ENCODE measurements around the gene WNT5A. TPM values are rescaled to one million over a fixed set of nuclear protein-coding genes. Genes with fewer than 3 reads are reported as not detected.

The WNT5A gene
- total and polyA plus RNA-seq, 2 experiments from 2014 or later: 76.1 to 298 TPM

- in situ Hi-C loops (cut with MboI): loop anchor here (10.0 to 25.0 kb wide), 3 partner anchors 319 to 1047 kb away; no protein-coding TSS in a partner anchor
- H3K79me2 ChIP-seq (ENCODE audit: insufficient read depth): peaks cover 85% of the 10 kb centered on the region
Measured at GRCh38 chr3:55484191-55484689, 2.9 kb downstream of the WNT5A start.

GRCh38 chr3:55483196-55484095 is 3.7 kb downstream of the WNT5A start:
- Histone ChIP-seq H3K4me1 (ENCODE audit: insufficient read depth) (peaks cover 18% of the 10 kb centered on the region), H3K4me3 (peak overlapping the region; percentile 97), H3K9me3 (ENCODE audit: low read depth) (no peaks in the 10 kb centered on the region), H3F3A (ENCODE audit: insufficient read depth) (peaks cover 47% of the 10 kb centered on the region), H3K9ac (peak overlapping the region; percentile 78), H3K4me2 (ENCODE audit: unreplicated experiment) (peak overlapping the region; percentile 75), H2AFZ (no peak overlapping the region), H3K27me3 (replicated peaks; ENCODE audit: insufficient read depth) (no peaks in the 10 kb centered on the region), H3K79me2 (ENCODE audit: insufficient read depth) (peaks cover 93% of the 10 kb centered on the region), H4K20me1 (ENCODE audit: insufficient read depth) (no peaks in the 10 kb centered on the region), H3K27ac (peak overlapping the region; percentile 73), H3K36me3 (ENCODE audit: low read depth) (peaks cover 10% of the 10 kb centered on the region), H3K9me2 (ENCODE audit: insufficient read depth) (no peaks in the 10 kb centered on the region)
- in situ Hi-C loops (cut with MboI): loop anchor here (10.0 to 25.0 kb wide), 3 partner anchors 319 to 1046 kb away; no protein-coding TSS in a partner anchor
- DNase-seq: no peak
- 74 to 78% methylated on average over 36 to 40 of the region's 40 CpGs for WGBS, 2 experiments (ENCODE audit: low coverage in 1 of 2, low lambda C conversion rate in 2 of 2, missing lambda C conversion rate in 2 of 2)
- no peak for TF ChIP-seq EZH2phosphoT487 (IDR thresholded peaks at IDR 0.05; ENCODE audit: insufficient read depth, low read depth)

More at GRCh38 chr3:55484191-55484689, 2.9 kb downstream of the WNT5A start:
- Histone ChIP-seq H3K9ac (peak overlapping the region; percentile 56), H2AFZ (no peak overlapping the region), H3K4me3 (peak overlapping the region; percentile 97), H3K9me3 (ENCODE audit: low read depth) (no peaks in the 10 kb centered on the region), H3K27me3 (replicated peaks; ENCODE audit: insufficient read depth) (no peaks in the 10 kb centered on the region), H3K27ac (peak overlapping the region; percentile 32), H3K4me1 (ENCODE audit: insufficient read depth) (peaks cover 10% of the 10 kb centered on the region), H3K4me2 (ENCODE audit: unreplicated experiment) (peak overlapping the region; percentile 57), H4K20me1 (ENCODE audit: insufficient read depth) (no peaks in the 10 kb centered on the region), H3K9me2 (ENCODE audit: insufficient read depth) (no peaks in the 10 kb centered on the region), H3F3A (ENCODE audit: insufficient read depth) (peaks cover 39% of the 10 kb centered on the region), H3K36me3 (ENCODE audit: low read depth) (peaks cover 2% of the 10 kb centered on the region)
- DNase-seq: no peak
- TF ChIP-seq EZH2 (IDR thresholded peaks at IDR 0.05; ENCODE audit: insufficient read depth, poor library complexity, severe bottlenecking) (no peak), EZH2phosphoT487 (IDR thresholded peaks at IDR 0.05; ENCODE audit: insufficient read depth, low read depth) (no peak)
- 92 to 94% methylated on average over 20 of the region's 20 CpGs for WGBS, 2 experiments (ENCODE audit: low coverage in 1 of 2, low lambda C conversion rate in 2 of 2, missing lambda C conversion rate in 2 of 2)

GRCh38 chr3:55482496-55483195 is 4.5 kb downstream of the WNT5A start:
- peak overlapping the region; percentile 75 for H3K4me2 ChIP-seq (ENCODE audit: unreplicated experiment)

More at GRCh38 chr3:55482496-55483195, 4.5 kb downstream of the WNT5A start:
- WGBS, 2 experiments (ENCODE audit: low coverage in 1 of 2, low lambda C conversion rate in 2 of 2, missing lambda C conversion rate in 2 of 2): 5 to 7% methylated on average over 28 to 38 of the region's 38 CpGs
- Histone ChIP-seq H3K4me3 (peak overlapping the region; percentile 97), H3K9me2 (ENCODE audit: insufficient read depth) (no peaks in the 10 kb centered on the region), H3K36me3 (ENCODE audit: low read depth) (peaks cover 18% of the 10 kb centered on the region), H3K9ac (peak overlapping the region; percentile 78), H2AFZ (peak overlapping the region; percentile 5; the same call in 1 of the 2 replicates), H3K4me1 (ENCODE audit: insufficient read depth) (peaks cover 26% of the 10 kb centered on the region), H3K79me2 (ENCODE audit: insufficient read depth) (peaks cover 98% of the 10 kb centered on the region), H3K9me3 (ENCODE audit: low read depth) (no peaks in the 10 kb centered on the region), H3F3A (ENCODE audit: insufficient read depth) (peaks cover 54% of the 10 kb centered on the region), H3K27me3 (replicated peaks; ENCODE audit: insufficient read depth) (no peaks in the 10 kb centered on the region), H3K27ac (peak overlapping the region; percentile 73), H4K20me1 (ENCODE audit: insufficient read depth) (no peaks in the 10 kb centered on the region)
- in situ Hi-C loops (cut with MboI): loop anchor here (10.0 to 25.0 kb wide), 3 partner anchors 318 to 1045 kb away; no protein-coding TSS in a partner anchor
- TF ChIP-seq EZH2phosphoT487 (IDR thresholded peaks at IDR 0.05; ENCODE audit: insufficient read depth, low read depth) (no peak), EZH2 (IDR thresholded peaks at IDR 0.05; ENCODE audit: insufficient read depth, poor library complexity, severe bottlenecking) (no peak)
- peak; percentile 68 for DNase-seq

Data from GM23248 (cell line).